Neural cell (in vitro differentiated cells): ENCODE data around the gene CACNA1E. TPM values are rescaled to one million over a fixed set of nuclear protein-coding genes. Genes with fewer than 3 reads are reported as not detected.

Experiments
- H2AFZ ChIP-seq: fragments of 200-600, 300-800 bp; sonication (generic), shearing (Covaris generic); 2 replicates; pipeline ENCODE4 v1.6.0; 2014; ENCODE audit warnings: low read depth, mild to moderate bottlenecking, antibody characterized with exemption, low read length, moderate library complexity
- H3F3A ChIP-seq: fragments of 200-600 bp; shearing (Covaris generic); 2 replicates; pipeline ENCODE4 v1.6.1; 2016; ENCODE audit warnings: mild to moderate bottlenecking, moderate library complexity, mixed read lengths, antibody characterized with exemption, low read length; ENCODE audit not compliant: insufficient read depth, poor library complexity, severe bottlenecking
- H3K27ac ChIP-seq: fragments of 200-600, 300-800 bp; sonication (generic), shearing (Covaris generic); 2 replicates; pipeline ENCODE4 v1.5.1; 2014; ENCODE audit warnings: mild to moderate bottlenecking, low read length, moderate library complexity
- H3K27me3 ChIP-seq: fragments of 300-800, 200-600 bp; sonication (generic), shearing (Covaris generic); 2 replicates; pipeline ENCODE4 v1.6.0; 2014; ENCODE audit warnings: mild to moderate bottlenecking, low read depth, low read length, moderate library complexity; ENCODE audit not compliant: insufficient read depth
- H3K36me3 ChIP-seq: fragments of 300-800, 200-600 bp; sonication (generic), shearing (Covaris generic); 2 replicates; pipeline ENCODE4 v1.5.1; 2014; ENCODE audit warnings: mild to moderate bottlenecking, antibody characterized with exemption, low read length, moderate library complexity; ENCODE audit not compliant: insufficient read depth
- H3K4me2 ChIP-seq: fragments of 300-800, 200-600 bp; sonication (generic), shearing (Covaris generic); 2 replicates; pipeline ENCODE4 v1.6.0; 2014; ENCODE audit warnings: mild to moderate bottlenecking, low read length
- H3K4me3 ChIP-seq: fragments of 300-800, 200-600 bp; sonication (generic), shearing (Covaris generic); 2 replicates; pipeline ENCODE4 v1.5.1; 2014; ENCODE audit warnings: mild to moderate bottlenecking, low read length, moderate library complexity
- H3K79me2 ChIP-seq: fragments of 200-600 bp; shearing (Covaris generic); replicated peaks from 2 replicates; pipeline ENCODE4 v1.6.0; 2014; ENCODE audit warnings: mild to moderate bottlenecking, low read length, moderate library complexity; ENCODE audit not compliant: insufficient read depth
- H3K9ac ChIP-seq: fragments of 300-800, 200-600 bp; sonication (generic), shearing (Covaris generic); 2 replicates; pipeline ENCODE4 v1.6.1; 2016; ENCODE audit warnings: mild to moderate bottlenecking, low read length, mixed read lengths
- H3K9me2 ChIP-seq: fragments of 200-600 bp; shearing (Covaris generic); 2 replicates; pipeline ENCODE4 v1.6.1; 2016; ENCODE audit warnings: mild to moderate bottlenecking, low read length, mixed read lengths; ENCODE audit not compliant: insufficient read depth
- H3K9me3 ChIP-seq: fragments of 200-600, 300-800 bp; sonication (generic), shearing (Covaris generic); 2 replicates; pipeline ENCODE4 v1.6.1; 2016; ENCODE audit warnings: mild to moderate bottlenecking, mixed run types, low read length, moderate library complexity, mixed read lengths
- H4K20me1 ChIP-seq: fragments of 200-600 bp; shearing (Covaris generic); 2 replicates; pipeline ENCODE4 v1.6.1; 2016; ENCODE audit warnings: mild to moderate bottlenecking, mixed run types; ENCODE audit not compliant: insufficient read depth
- EP300 ChIP-seq: fragments of 450-650 bp; conservative IDR thresholded peaks from 2 replicates; pipeline ENCODE4 v1.6.1; 2014; ENCODE audit warnings: antibody characterized with exemption, mild to moderate bottlenecking, moderate library complexity; ENCODE audit not compliant: poor library complexity, severe bottlenecking
- EZH2 ChIP-seq: fragments of 200-600, 300-800 bp; shearing (Covaris generic), sonication (generic); IDR thresholded peaks from 2 replicates; pipeline ENCODE4 v1.6.1; 2014; ENCODE audit warnings: antibody characterized with exemption, low read length, borderline replicate concordance, mild to moderate bottlenecking; ENCODE audit not compliant: insufficient read depth, poor library complexity, severe bottlenecking
- MXI1 ChIP-seq: fragments of 450-650 bp; conservative IDR thresholded peaks from 2 replicates; pipeline ENCODE4 v1.6.1; 2014; ENCODE audit warnings: antibody characterized with exemption, mild to moderate bottlenecking; ENCODE audit not compliant: poor library complexity, severe bottlenecking
- TAF1 ChIP-seq: IDR thresholded peaks from 2 replicates; pipeline ENCODE4 v1.6.1; 2012; ENCODE audit warnings: low read depth
- polyA plus RNA-seq: library from polyadenylated mRNA; depleted of rRNA; stranded (reverse); fragments of >200 nt; gene quantifications from 2 replicates; pipeline ENCODE4 v1.2.3, GENCODE V29; 2014
- TF ChIP-seq, protein P1 (sequence below): fragments of 450-650 bp; IDR thresholded peaks from 2 replicates; pipeline ENCODE4 v1.5.1; 2014; ENCODE audit warnings: antibody characterized with exemption, mild to moderate bottlenecking, moderate library complexity; ENCODE audit not compliant: poor library complexity, severe bottlenecking
- TF ChIP-seq, protein P2 (sequence below): IDR thresholded peaks from 2 replicates; pipeline ENCODE4 v1.6.1; 2012; ENCODE audit warnings: borderline replicate concordance

Gene CACNA1E
- polyA plus RNA-seq, 1 donor from 2014 or later: 29.5 TPM

DNA sequence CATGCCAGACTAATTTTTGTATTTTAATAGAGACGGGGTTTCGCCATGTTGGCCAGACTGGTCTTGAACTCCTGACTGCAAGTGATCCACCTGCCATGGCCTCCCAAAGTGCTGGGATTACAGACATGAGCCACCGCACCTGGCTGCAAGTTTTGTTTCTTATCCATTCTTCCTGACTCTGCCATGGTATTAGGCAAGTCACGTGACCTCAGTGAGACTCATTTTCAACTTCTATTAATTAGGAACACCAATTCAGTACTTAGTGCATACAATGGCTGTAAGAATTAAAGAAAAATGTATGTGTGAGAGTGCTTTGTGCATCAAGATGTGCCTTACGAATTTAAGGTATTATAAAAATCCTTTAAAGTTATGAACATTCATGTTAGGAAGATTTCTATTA, 111.2 kb downstream of the CACNA1E start:
- Histone ChIP-seq H3F3A (no peaks in the 10 kb centered on the region), H3K36me3 (no peaks in the 10 kb centered on the region), H3K79me2 (no peaks in the 10 kb centered on the region), H3K9ac (no peak overlapping the region), H3K4me2 (no peak overlapping the region), H2AFZ (no peak overlapping the region), H3K27me3 (no peaks in the 10 kb centered on the region), H3K9me2 (no peaks in the 10 kb centered on the region), H3K9me3 (no peaks in the 10 kb centered on the region), H3K27ac (no peak overlapping the region), H4K20me1 (no peaks in the 10 kb centered on the region), H3K4me3 (no peak overlapping the region)
- TF ChIP-seq, protein P1, sequence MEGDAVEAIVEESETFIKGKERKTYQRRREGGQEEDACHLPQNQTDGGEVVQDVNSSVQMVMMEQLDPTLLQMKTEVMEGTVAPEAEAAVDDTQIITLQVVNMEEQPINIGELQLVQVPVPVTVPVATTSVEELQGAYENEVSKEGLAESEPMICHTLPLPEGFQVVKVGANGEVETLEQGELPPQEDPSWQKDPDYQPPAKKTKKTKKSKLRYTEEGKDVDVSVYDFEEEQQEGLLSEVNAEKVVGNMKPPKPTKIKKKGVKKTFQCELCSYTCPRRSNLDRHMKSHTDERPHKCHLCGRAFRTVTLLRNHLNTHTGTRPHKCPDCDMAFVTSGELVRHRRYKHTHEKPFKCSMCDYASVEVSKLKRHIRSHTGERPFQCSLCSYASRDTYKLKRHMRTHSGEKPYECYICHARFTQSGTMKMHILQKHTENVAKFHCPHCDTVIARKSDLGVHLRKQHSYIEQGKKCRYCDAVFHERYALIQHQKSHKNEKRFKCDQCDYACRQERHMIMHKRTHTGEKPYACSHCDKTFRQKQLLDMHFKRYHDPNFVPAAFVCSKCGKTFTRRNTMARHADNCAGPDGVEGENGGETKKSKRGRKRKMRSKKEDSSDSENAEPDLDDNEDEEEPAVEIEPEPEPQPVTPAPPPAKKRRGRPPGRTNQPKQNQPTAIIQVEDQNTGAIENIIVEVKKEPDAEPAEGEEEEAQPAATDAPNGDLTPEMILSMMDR: no peak
- no peak for TF ChIP-seq TAF1
- TF ChIP-seq, protein P2, sequence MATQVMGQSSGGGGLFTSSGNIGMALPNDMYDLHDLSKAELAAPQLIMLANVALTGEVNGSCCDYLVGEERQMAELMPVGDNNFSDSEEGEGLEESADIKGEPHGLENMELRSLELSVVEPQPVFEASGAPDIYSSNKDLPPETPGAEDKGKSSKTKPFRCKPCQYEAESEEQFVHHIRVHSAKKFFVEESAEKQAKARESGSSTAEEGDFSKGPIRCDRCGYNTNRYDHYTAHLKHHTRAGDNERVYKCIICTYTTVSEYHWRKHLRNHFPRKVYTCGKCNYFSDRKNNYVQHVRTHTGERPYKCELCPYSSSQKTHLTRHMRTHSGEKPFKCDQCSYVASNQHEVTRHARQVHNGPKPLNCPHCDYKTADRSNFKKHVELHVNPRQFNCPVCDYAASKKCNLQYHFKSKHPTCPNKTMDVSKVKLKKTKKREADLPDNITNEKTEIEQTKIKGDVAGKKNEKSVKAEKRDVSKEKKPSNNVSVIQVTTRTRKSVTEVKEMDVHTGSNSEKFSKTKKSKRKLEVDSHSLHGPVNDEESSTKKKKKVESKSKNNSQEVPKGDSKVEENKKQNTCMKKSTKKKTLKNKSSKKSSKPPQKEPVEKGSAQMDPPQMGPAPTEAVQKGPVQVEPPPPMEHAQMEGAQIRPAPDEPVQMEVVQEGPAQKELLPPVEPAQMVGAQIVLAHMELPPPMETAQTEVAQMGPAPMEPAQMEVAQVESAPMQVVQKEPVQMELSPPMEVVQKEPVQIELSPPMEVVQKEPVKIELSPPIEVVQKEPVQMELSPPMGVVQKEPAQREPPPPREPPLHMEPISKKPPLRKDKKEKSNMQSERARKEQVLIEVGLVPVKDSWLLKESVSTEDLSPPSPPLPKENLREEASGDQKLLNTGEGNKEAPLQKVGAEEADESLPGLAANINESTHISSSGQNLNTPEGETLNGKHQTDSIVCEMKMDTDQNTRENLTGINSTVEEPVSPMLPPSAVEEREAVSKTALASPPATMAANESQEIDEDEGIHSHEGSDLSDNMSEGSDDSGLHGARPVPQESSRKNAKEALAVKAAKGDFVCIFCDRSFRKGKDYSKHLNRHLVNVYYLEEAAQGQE: no peak
- no peak for TF ChIP-seq EZH2
- TF ChIP-seq EP300: no peak
- TF ChIP-seq MXI1: no peak

DNA sequence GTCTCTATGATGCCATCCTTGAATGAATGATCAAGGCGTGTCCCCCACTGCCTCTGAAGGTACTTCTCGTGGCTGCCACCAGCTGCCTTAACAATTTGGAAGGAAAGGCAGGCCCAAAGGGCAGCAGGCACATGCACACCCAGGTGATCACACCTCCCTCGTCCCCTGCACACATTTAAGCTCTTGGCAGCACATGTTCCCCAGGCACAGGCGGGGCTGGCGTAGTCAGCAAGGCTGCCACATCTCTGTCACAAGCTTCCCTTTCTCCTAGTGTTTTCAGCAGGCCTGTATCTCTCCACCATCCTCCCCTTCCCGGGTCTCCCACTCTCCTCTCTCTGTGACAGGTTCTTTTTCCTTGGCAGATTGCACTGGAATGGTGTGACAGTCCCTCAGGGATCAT, 111.9 kb downstream of the CACNA1E start:
- Histone ChIP-seq H4K20me1 (no peaks in the 10 kb centered on the region), H3K4me3 (no peak overlapping the region)

More for the DNA sequence above, 111.9 kb downstream of the CACNA1E start:
- no peak overlapping the region for H2AFZ ChIP-seq
- H3K9ac ChIP-seq: no peak overlapping the region
- no peak overlapping the region for H3K4me2 ChIP-seq
- TF ChIP-seq, protein P1: no peak
- TF ChIP-seq MXI1: no peak
- no peak for TF ChIP-seq EP300
- TF ChIP-seq, protein P2: no peak
- H3K9me2 ChIP-seq: no peaks in the 10 kb centered on the region
- no peaks in the 10 kb centered on the region for H3K9me3 ChIP-seq
- no peaks in the 10 kb centered on the region for H3K79me2 ChIP-seq
- H3F3A ChIP-seq: no peaks in the 10 kb centered on the region
- H3K27me3 ChIP-seq: no peaks in the 10 kb centered on the region
- H3K27ac ChIP-seq: no peak overlapping the region
- H3K36me3 ChIP-seq: no peaks in the 10 kb centered on the region
